ENCODE measurements around the gene ADAM11. TPM values are rescaled to one million over a fixed set of nuclear protein-coding genes. Genes with fewer than 3 reads are reported as not detected.

ADAM11 gene
- total RNA-seq, 4 donors from 2014 or later: 0.10 to 4.2 (median 1.3) TPM

DNA sequence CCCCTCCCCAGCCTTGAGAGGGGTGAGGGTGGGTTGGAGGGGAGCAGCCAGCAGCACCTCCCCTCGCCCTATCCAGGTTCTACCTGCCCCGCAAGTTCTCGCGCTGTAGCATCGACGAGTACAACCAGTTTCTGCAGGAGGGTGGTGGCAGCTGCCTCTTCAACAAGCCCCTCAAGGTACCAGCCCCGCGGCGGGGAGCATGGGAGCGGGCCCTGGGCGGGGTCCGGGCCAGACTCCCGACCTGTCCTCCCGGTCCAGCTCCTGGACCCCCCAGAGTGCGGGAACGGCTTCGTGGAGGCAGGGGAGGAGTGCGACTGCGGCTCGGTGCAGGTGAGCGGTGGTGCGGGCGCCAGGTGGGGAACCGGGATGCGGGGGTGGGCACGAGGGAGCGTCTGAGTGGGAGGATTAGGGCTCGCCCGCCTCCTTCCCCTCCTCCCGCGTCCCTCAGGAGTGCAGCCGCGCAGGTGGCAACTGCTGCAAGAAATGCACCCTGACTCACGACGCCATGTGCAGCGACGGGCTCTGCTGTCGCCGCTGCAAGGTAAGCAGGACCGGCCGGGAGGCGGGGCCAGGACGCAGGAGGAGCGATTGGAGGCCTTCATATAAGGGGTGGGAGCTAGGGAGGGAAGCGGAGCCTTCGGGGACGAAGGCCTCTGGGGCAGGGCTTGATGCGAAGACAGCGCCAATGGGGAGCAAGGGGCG lies 16.5 kb downstream of the ADAM11 start:
- Histone ChIP-seq H3K27me3 (peaks cover 42% of the 10 kb centered on the region), H3K9me3 (no peaks in the 10 kb centered on the region), H3K4me3 (peak overlapping the region; percentile 29 to 66), H3K4me1 (peaks cover 0 to 37% (median 16%) of the 10 kb centered on the region in 3 donors), H3K27ac (peak overlapping the region in 3 of 4 donors; percentile 37 to 82 (median 77)), H3K36me3 (no peaks in the 10 kb centered on the region)
- 0% methylated on average over 1 to 6 of the region's 50 CpGs for WGBS, 2 donors (ENCODE audit: low coverage in 1 of 2)
- TF ChIP-seq POLR2A (IDR thresholded peaks at IDR 0.05): no peak
- TF ChIP-seq POLR2AphosphoS5 (IDR thresholded peaks at IDR 0.05): peak; percentile 43
- peak; percentile 96 for ATAC-seq

DNA sequence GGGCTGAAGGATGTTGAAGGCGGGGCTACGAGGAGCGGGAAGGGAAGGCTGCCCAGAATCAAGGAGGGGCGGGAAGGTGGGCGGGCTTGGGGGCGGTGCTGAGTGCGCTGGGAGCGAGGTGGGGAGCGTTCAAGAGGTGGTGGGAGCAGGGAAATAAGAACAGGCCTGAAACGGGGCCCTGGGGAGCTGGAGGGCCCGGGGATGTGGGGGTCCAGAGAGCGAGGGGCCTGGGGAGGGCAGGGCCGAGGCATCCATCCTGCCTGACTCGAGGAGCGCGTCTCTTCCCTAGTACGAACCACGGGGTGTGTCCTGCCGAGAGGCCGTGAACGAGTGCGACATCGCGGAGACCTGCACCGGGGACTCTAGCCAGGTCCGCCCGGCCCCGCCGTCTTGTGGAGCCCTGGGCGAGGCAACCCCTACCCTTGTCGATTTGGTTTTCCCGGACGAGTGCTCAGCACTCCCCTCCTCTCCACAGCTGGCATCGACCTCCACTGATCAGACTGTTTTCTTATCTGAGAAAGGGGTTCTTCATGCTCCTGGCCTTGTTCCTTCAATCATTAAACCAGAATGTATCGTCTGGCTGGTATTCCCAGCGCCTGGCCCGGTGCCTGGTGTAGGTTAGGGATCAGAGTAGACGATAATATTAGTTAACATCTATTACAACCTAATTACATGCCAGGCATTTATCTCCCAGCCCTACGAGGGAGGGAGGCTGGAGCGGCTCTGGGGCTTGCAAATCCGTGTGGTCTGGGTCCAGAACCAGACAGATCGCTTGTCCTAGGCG lies 17.2 kb downstream of the ADAM11 start:
- H3K4me1 ChIP-seq: peaks cover 0 to 40% (median 16%) of the 10 kb centered on the region in 3 donors
- whole genome bisulfite sequencing, 2 donors (ENCODE audit: low coverage in 1 of 2): 0 to 2% methylated on average over 2 to 10 of the region's 43 CpGs
- peaks cover 35% of the 10 kb centered on the region for H3K27me3 ChIP-seq
- H3K27ac ChIP-seq: peak overlapping the region in 3 of 4 donors; percentile 77 to 82 (median 82)
- TF ChIP-seq POLR2AphosphoS5 (IDR thresholded peaks at IDR 0.05) (no peak), EP300 (IDR thresholded peaks at IDR 0.05) (no peak), POLR2A (IDR thresholded peaks at IDR 0.05) (no peak)
- TF ChIP-seq, protein P1, sequence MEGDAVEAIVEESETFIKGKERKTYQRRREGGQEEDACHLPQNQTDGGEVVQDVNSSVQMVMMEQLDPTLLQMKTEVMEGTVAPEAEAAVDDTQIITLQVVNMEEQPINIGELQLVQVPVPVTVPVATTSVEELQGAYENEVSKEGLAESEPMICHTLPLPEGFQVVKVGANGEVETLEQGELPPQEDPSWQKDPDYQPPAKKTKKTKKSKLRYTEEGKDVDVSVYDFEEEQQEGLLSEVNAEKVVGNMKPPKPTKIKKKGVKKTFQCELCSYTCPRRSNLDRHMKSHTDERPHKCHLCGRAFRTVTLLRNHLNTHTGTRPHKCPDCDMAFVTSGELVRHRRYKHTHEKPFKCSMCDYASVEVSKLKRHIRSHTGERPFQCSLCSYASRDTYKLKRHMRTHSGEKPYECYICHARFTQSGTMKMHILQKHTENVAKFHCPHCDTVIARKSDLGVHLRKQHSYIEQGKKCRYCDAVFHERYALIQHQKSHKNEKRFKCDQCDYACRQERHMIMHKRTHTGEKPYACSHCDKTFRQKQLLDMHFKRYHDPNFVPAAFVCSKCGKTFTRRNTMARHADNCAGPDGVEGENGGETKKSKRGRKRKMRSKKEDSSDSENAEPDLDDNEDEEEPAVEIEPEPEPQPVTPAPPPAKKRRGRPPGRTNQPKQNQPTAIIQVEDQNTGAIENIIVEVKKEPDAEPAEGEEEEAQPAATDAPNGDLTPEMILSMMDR (IDR thresholded peaks at IDR 0.05): no peak
- H3K9me3 ChIP-seq: no peaks in the 10 kb centered on the region
- ATAC-seq: peak; percentile 38
- H3K36me3 ChIP-seq: no peaks in the 10 kb centered on the region
- H3K4me3 ChIP-seq: peak overlapping the region; percentile 29 to 66

DNA sequence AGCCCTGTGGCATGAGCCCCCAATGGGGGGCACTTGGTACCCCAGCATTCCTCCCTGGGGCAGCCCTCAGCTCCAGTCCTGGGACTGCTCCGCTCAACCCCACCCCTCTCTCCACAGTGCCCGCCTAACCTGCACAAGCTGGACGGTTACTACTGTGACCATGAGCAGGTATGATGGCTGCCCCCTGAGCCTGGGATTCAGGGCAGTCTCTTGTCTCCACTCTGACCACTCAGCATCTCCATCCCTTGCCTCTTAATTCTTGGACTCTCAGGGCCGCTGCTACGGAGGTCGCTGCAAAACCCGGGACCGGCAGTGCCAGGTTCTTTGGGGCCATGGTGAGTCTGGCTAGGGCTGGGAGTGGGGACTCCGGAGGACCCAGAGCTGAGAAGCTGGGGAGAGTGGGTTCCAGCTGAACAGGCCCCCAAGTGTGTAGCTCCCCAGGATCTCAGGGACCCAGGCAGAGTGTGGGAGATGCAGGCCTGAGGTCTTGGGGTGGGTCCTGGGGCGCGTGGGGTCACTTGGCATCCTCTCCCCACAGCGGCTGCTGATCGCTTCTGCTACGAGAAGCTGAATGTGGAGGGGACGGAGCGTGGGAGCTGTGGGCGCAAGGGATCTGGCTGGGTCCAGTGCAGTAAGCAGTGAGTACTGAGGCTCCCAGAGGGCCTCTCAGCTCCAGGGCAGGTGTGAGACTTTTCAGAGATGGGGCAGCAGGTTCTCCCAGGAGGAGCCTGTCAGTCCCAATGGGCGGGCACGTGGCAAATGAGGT lies 18.0 kb downstream of the ADAM11 start:
- Histone ChIP-seq H3K27ac (peak overlapping the region in 1 of 4 donors; percentile 82), H3K4me3 (peak overlapping the region in 1 of 2 donors; percentile 66), H3K4me1 (peaks cover 0 to 48% (median 16%) of the 10 kb centered on the region in 3 donors), H3K9me3 (no peaks in the 10 kb centered on the region), H3K36me3 (no peaks in the 10 kb centered on the region), H3K27me3 (peaks cover 28% of the 10 kb centered on the region)
- WGBS, 2 donors (ENCODE audit: low coverage in 1 of 2): 60 to 70% methylated on average over 1 to 2 of the region's 19 CpGs
- ATAC-seq: no peak
- no peak for TF ChIP-seq POLR2AphosphoS5 (IDR thresholded peaks at IDR 0.05)
- TF ChIP-seq, protein P1 (IDR thresholded peaks at IDR 0.05): no peak
- TF ChIP-seq EP300 (IDR thresholded peaks at IDR 0.05): no peak
- TF ChIP-seq POLR2A (IDR thresholded peaks at IDR 0.05): no peak

DNA sequence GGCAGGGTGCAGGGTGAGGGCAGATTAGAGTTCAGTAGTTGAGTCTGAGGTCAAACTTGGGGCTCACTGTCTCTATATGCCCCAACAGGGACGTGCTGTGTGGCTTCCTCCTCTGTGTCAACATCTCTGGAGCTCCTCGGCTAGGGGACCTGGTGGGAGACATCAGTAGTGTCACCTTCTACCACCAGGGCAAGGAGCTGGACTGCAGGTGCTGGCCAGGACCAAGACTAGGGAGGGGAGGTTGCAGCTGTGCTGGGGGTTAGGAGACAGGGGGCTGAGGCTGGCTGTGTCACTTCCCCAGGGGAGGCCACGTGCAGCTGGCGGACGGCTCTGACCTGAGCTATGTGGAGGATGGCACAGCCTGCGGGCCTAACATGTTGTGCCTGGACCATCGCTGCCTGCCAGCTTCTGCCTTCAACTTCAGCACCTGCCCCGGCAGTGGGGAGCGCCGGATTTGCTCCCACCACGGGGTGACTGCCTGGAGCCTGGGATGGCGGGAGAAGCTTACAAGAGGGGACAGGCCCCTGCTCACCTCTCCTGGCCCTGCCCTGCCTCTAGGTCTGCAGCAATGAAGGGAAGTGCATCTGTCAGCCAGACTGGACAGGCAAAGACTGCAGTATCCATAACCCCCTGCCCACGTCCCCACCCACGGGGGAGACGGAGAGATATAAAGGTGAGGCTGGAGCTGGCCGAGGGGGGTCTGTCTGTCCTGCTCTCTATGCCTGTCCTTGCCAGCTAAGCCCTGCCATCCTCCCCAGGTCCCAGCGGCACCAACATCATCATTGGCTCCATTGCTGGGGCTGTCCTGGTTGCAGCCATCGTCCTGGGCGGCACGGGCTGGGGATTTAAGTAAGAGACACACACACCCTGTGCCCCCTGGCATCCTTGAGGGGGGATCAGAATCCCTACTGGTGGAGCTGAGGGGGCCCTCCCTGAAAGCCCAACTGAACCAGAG lies 18.9 kb downstream of the ADAM11 start:
- Histone ChIP-seq H3K36me3 (no peaks in the 10 kb centered on the region), H3K27ac (no peak overlapping the region), H3K9me3 (no peaks in the 10 kb centered on the region), H3K4me1 (peaks cover 0 to 56% (median 16%) of the 10 kb centered on the region in 3 donors), H3K27me3 (peaks cover 20% of the 10 kb centered on the region), H3K4me3 (no peak overlapping the region)
- ATAC-seq: no peak
- TF ChIP-seq POLR2AphosphoS5 (IDR thresholded peaks at IDR 0.05) (no peak), EP300 (IDR thresholded peaks at IDR 0.05) (no peak), POLR2A (IDR thresholded peaks at IDR 0.05) (no peak)
- TF ChIP-seq, protein P1 (IDR thresholded peaks at IDR 0.05): no peak
- WGBS, 2 donors (ENCODE audit: low coverage in 1 of 2): 88% methylated on average over 4 of the region's 20 CpGs; no CpG with 5 or more reads in 1 of the 2 donors

All from gastroesophageal sphincter (tissue), 4 donors.